Endothelial cell (in vitro differentiated cells): ENCODE results near the gene ATP6V1F. TPM values are rescaled to one million over a fixed set of nuclear protein-coding genes. Genes with fewer than 3 reads are reported as not detected.

ENCODE experiments used
- DNase-seq: peaks from one replicate; pipeline ENCODE4 v3.0.0; 2021; ENCODE audit warnings: low spot score
- H3K27ac Mint-ChIP-seq: one replicate; pipeline ENCODE4 v1.8.0; 2021; ENCODE audit warnings: mixed read lengths, inconsistent platforms; ENCODE audit not compliant: unreplicated experiment
- H3K27me3 Mint-ChIP-seq: one replicate; pipeline ENCODE4 v1.8.0; 2021; ENCODE audit warnings: mild to moderate bottlenecking, moderate library complexity, mixed read lengths, inconsistent platforms; ENCODE audit not compliant: unreplicated experiment
- H3K36me3 Mint-ChIP-seq: one replicate; pipeline ENCODE4 v1.8.0; 2021; ENCODE audit warnings: mild to moderate bottlenecking, low read depth, mixed read lengths, inconsistent platforms; ENCODE audit not compliant: unreplicated experiment
- H3K4me1 Mint-ChIP-seq: one replicate; pipeline ENCODE4 v1.8.0; 2021; ENCODE audit warnings: mild to moderate bottlenecking, mixed read lengths, inconsistent platforms; ENCODE audit not compliant: unreplicated experiment
- H3K4me3 Mint-ChIP-seq: one replicate; pipeline ENCODE4 v1.8.0; 2021; ENCODE audit warnings: mild to moderate bottlenecking, mixed read lengths, inconsistent platforms; ENCODE audit not compliant: unreplicated experiment
- H3K9me3 Mint-ChIP-seq: one replicate; pipeline ENCODE4 v1.8.0; 2021; ENCODE audit warnings: mixed read lengths, inconsistent platforms; ENCODE audit not compliant: unreplicated experiment
- total RNA-seq: library from RNA; stranded (reverse); fragmentation: NEBNext Ultra II Directional; extraction: Animal tissue kit (Norgen Biotek cat#: 25700); gene quantifications from one replicate; pipeline ENCODE4 v1.2.1, GENCODE V29; 2021; ENCODE audit not compliant: unreplicated experiment
- TF ChIP-seq, protein P1 (sequence below): fragments of 200-600 bp; sonication (generic); IDR thresholded peaks from one replicate; pipeline ENCODE4 v1.5.0; 2021; ENCODE audit warnings: antibody characterized with exemption; ENCODE audit not compliant: unreplicated experiment

Gene ATP6V1F
- total RNA-seq, 1 donor from 2014 or later, result 132 TPM

DNA sequence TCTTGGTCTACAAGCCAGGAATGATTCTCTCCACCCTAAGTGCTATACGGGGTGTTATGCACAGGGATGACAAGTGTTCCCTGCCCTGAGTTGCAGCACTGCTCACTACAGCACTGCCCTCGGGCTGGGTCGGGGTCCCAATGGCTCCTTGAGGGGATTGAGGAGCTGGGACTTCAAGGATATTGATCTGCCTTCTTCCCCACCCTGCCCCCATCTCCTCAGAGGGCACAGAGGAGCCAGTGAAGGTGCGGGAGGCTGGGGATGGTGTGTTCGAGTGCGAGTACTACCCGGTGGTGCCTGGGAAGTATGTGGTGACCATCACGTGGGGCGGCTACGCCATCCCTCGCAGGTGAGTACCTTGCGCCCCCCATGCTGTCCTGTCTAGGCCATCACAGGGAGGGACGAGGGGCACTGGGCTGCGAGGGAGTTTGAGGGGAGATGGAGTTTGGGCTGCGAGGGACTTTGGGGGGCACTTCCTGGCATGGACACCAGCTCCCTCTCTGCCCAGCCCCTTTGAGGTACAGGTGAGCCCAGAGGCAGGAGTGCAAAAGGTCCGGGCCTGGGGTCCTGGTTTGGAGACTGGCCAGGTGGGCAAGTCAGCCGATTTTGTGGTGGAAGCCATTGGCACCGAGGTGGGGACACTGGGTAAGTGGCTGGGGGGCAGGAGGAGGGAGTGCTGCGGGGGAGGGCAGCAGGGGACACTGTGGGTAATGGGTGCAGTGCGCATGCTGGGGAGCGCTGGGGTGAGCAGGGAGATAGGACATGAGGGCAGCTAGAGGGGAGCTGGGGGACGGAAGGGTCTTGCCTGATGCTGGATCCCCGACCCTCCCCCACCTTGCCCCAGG is 22.1 kb upstream of the ATP6V1F start:
- TF ChIP-seq, protein P1, sequence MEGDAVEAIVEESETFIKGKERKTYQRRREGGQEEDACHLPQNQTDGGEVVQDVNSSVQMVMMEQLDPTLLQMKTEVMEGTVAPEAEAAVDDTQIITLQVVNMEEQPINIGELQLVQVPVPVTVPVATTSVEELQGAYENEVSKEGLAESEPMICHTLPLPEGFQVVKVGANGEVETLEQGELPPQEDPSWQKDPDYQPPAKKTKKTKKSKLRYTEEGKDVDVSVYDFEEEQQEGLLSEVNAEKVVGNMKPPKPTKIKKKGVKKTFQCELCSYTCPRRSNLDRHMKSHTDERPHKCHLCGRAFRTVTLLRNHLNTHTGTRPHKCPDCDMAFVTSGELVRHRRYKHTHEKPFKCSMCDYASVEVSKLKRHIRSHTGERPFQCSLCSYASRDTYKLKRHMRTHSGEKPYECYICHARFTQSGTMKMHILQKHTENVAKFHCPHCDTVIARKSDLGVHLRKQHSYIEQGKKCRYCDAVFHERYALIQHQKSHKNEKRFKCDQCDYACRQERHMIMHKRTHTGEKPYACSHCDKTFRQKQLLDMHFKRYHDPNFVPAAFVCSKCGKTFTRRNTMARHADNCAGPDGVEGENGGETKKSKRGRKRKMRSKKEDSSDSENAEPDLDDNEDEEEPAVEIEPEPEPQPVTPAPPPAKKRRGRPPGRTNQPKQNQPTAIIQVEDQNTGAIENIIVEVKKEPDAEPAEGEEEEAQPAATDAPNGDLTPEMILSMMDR, result no peak
- no peak overlapping the region for H3K4me3 Mint-ChIP-seq
- no peak for DNase-seq
- H3K9me3 Mint-ChIP-seq, result no peaks in the 10 kb centered on the region
- no peaks in the 10 kb centered on the region for H3K36me3 Mint-ChIP-seq
- no peak overlapping the region for H3K27ac Mint-ChIP-seq
- no peaks in the 10 kb centered on the region for H3K4me1 Mint-ChIP-seq
- H3K27me3 Mint-ChIP-seq, result peaks cover 14% of the 10 kb centered on the region

- Mint-ChIP-seq H3K27me3 (peaks cover 18% of the 10 kb centered on the region), H3K27ac (no peak overlapping the region)
Measured at GRCh38 chr7:128841171-128841690, 21.4 kb upstream of the ATP6V1F start.

GRCh38 chr7:128841921-128842673 is 20.6 kb upstream of the ATP6V1F start:
- DNase-seq, result peak; percentile 70
- Mint-ChIP-seq H3K36me3 (no peaks in the 10 kb centered on the region), H3K27me3 (peaks cover 20% of the 10 kb centered on the region), H3K4me3 (no peak overlapping the region), H3K9me3 (no peaks in the 10 kb centered on the region), H3K27ac (no peak overlapping the region), H3K4me1 (no peaks in the 10 kb centered on the region)
- TF ChIP-seq, protein P1, result peak; percentile 96

More at GRCh38 chr7:128841171-128841690, 21.4 kb upstream of the ATP6V1F start:
- Mint-ChIP-seq H3K9me3 (no peaks in the 10 kb centered on the region), H3K36me3 (no peaks in the 10 kb centered on the region), H3K4me1 (no peaks in the 10 kb centered on the region), H3K4me3 (no peak overlapping the region)
- DNase-seq, result no peak
- TF ChIP-seq, protein P1, result no peak

GRCh38 chr7:128842674-128843641 is 19.7 kb upstream of the ATP6V1F start:
- H3K4me1 Mint-ChIP-seq, result no peaks in the 10 kb centered on the region
- TF ChIP-seq, protein P1, result no peak
- no peak for DNase-seq
- no peaks in the 10 kb centered on the region for H3K9me3 Mint-ChIP-seq
- H3K27me3 Mint-ChIP-seq, result peaks cover 18% of the 10 kb centered on the region
- no peak overlapping the region for H3K4me3 Mint-ChIP-seq
- no peak overlapping the region for H3K27ac Mint-ChIP-seq
- no peaks in the 10 kb centered on the region for H3K36me3 Mint-ChIP-seq
